DND-41 (cell line): ENCODE measurements around the gene HOXC4.

Experiments
- CTCF ChIP-seq: IDR thresholded peaks from 2 replicates; pipeline ENCODE4 v1.5.1; 2012; ENCODE audit warnings: borderline replicate concordance, low read length, moderate library complexity, mild to moderate bottlenecking; ENCODE audit not compliant: poor library complexity, severe bottlenecking; ENCODE audit errors: extremely low read depth
- EZH2 ChIP-seq: IDR thresholded peaks from 3 replicates; pipeline ENCODE4 v1.6.1; 2012; ENCODE audit warnings: borderline replicate concordance, low read depth, mild to moderate bottlenecking, moderate library complexity, low read length, inconsistent platforms; ENCODE audit not compliant: severe bottlenecking

GRCh38 chr12:54032627-54033100 lies 21.0 kb upstream of the HOXC4 start, which contains the start of gene HOXC5:
- peak; percentile 99 for TF ChIP-seq CTCF
- TF ChIP-seq EZH2: no peak
